Measurements from ENCODE around the gene DMP1. TPM values are rescaled to one million over a fixed set of nuclear protein-coding genes. Genes with fewer than 3 reads are reported as not detected.

DMP1 gene
- total RNA-seq, 1 experiment from 2014 or later: not detected

GRCh38 chr4:87631668-87632067, 18.4 kb upstream of the DMP1 start:
- no peak overlapping the region for H3K4me2 ChIP-seq (ENCODE audit: low read length)
- DNase-seq: no peak
- no peak overlapping the region for H3K4me3 ChIP-seq (ENCODE audit: low read length)
- no peak for ATAC-seq
- intact Hi-C loops (cut with micrococcal nuclease): no loop called here
- H3K27me3 ChIP-seq (ENCODE audit: low read length): no peaks in the 10 kb centered on the region
- H3F3A ChIP-seq (ENCODE audit: low read length, unreplicated experiment): no peaks in the 10 kb centered on the region
- no peaks in the 10 kb centered on the region for H3K79me2 ChIP-seq (ENCODE audit: low read length)
- H3K4me1 ChIP-seq (ENCODE audit: insufficient read depth, low read length): no peaks in the 10 kb centered on the region
- no TSS peak for BruUV-seq (replicated peaks)
- H3K9ac ChIP-seq (ENCODE audit: low read length): no peak overlapping the region
- H3K9me3 ChIP-seq (ENCODE audit: low read length): no peaks in the 10 kb centered on the region
- no peak overlapping the region for H3K27ac ChIP-seq (ENCODE audit: low read length)
- CTCF ChIA-PET: no interaction called here
- H3K36me3 ChIP-seq (ENCODE audit: low read depth, low read length): no peaks in the 10 kb centered on the region
- no peak overlapping the region for H2AFZ ChIP-seq (ENCODE audit: low read length)
- TF ChIP-seq EZH2phosphoT487 (IDR thresholded peaks at IDR 0.05; ENCODE audit: borderline replicate concordance, low read length) (no peak), EZH2 (IDR thresholded peaks at IDR 0.05; ENCODE audit: low read length, unreplicated experiment) (no peak), CTCF (conservative IDR thresholded peaks at IDR 0.05; ENCODE audit: low read depth, low read length) (no peak)
- no peaks in the 10 kb centered on the region for H4K20me1 ChIP-seq (ENCODE audit: low read length)
- H3K9me2 ChIP-seq (replicated peaks; ENCODE audit: low read length): no peaks in the 10 kb centered on the region
- POLR2A ChIA-PET (ENCODE audit: unreplicated experiment): no interaction called here

GRCh38 chr4:87632469-87632868, 17.6 kb upstream of the DMP1 start:
- ChIA-PET CTCF (no interaction called here), POLR2A (ENCODE audit: unreplicated experiment) (no interaction called here)
- no peaks in the 10 kb centered on the region for H3K9me3 ChIP-seq (ENCODE audit: low read length)

GRCh38 chr4:87633243-87633642, 16.8 kb upstream of the DMP1 start:
- no peak for ATAC-seq
- intact Hi-C loops (cut with micrococcal nuclease): no loop called here
- no TSS peak for BruUV-seq (replicated peaks)
- H3K36me3 ChIP-seq (ENCODE audit: low read depth, low read length): no peaks in the 10 kb centered on the region
- no peak overlapping the region for H3K4me2 ChIP-seq (ENCODE audit: low read length)
- DNase-seq: no peak
- H3F3A ChIP-seq (ENCODE audit: low read length, unreplicated experiment): no peaks in the 10 kb centered on the region
- POLR2A ChIA-PET (ENCODE audit: unreplicated experiment): no interaction called here
- H4K20me1 ChIP-seq (ENCODE audit: low read length): no peaks in the 10 kb centered on the region
- no peak overlapping the region for H3K9ac ChIP-seq (ENCODE audit: low read length)
- H3K79me2 ChIP-seq (ENCODE audit: low read length): no peaks in the 10 kb centered on the region
- TF ChIP-seq EZH2 (IDR thresholded peaks at IDR 0.05; ENCODE audit: low read length, unreplicated experiment) (no peak), CTCF (conservative IDR thresholded peaks at IDR 0.05; ENCODE audit: low read depth, low read length) (no peak), EZH2phosphoT487 (IDR thresholded peaks at IDR 0.05; ENCODE audit: borderline replicate concordance, low read length) (no peak)
- H3K4me3 ChIP-seq (ENCODE audit: low read length): no peak overlapping the region
- no peak overlapping the region for H2AFZ ChIP-seq (ENCODE audit: low read length)
- no peaks in the 10 kb centered on the region for H3K9me2 ChIP-seq (replicated peaks; ENCODE audit: low read length)
- H3K27me3 ChIP-seq (ENCODE audit: low read length): no peaks in the 10 kb centered on the region
- H3K27ac ChIP-seq (ENCODE audit: low read length): no peak overlapping the region
- H3K9me3 ChIP-seq (ENCODE audit: low read length): no peaks in the 10 kb centered on the region
- H3K4me1 ChIP-seq (ENCODE audit: insufficient read depth, low read length): no peaks in the 10 kb centered on the region
- CTCF ChIA-PET: no interaction called here

More at GRCh38 chr4:87632469-87632868, 17.6 kb upstream of the DMP1 start:
- no peak overlapping the region for H3K9ac ChIP-seq (ENCODE audit: low read length)
- TF ChIP-seq EZH2phosphoT487 (IDR thresholded peaks at IDR 0.05; ENCODE audit: borderline replicate concordance, low read length) (no peak), CTCF (conservative IDR thresholded peaks at IDR 0.05; ENCODE audit: low read depth, low read length) (no peak), EZH2 (IDR thresholded peaks at IDR 0.05; ENCODE audit: low read length, unreplicated experiment) (no peak)
- no peak overlapping the region for H3K4me2 ChIP-seq (ENCODE audit: low read length)
- no peaks in the 10 kb centered on the region for H4K20me1 ChIP-seq (ENCODE audit: low read length)
- H3F3A ChIP-seq (ENCODE audit: low read length, unreplicated experiment): no peaks in the 10 kb centered on the region
- ATAC-seq: no peak
- H3K27ac ChIP-seq (ENCODE audit: low read length): no peak overlapping the region
- H2AFZ ChIP-seq (ENCODE audit: low read length): no peak overlapping the region
- no peaks in the 10 kb centered on the region for H3K27me3 ChIP-seq (ENCODE audit: low read length)
- DNase-seq: no peak
- no TSS peak for BruUV-seq (replicated peaks)
- no peaks in the 10 kb centered on the region for H3K4me1 ChIP-seq (ENCODE audit: insufficient read depth, low read length)
- H3K4me3 ChIP-seq (ENCODE audit: low read length): no peak overlapping the region
- no peaks in the 10 kb centered on the region for H3K36me3 ChIP-seq (ENCODE audit: low read depth, low read length)
- no peaks in the 10 kb centered on the region for H3K9me2 ChIP-seq (replicated peaks; ENCODE audit: low read length)
- intact Hi-C loops (cut with micrococcal nuclease): no loop called here
- H3K79me2 ChIP-seq (ENCODE audit: low read length): no peaks in the 10 kb centered on the region
